GM19043 (cell line): ENCODE measurements around the gene ARHGAP45.
"Not testable (repeated sequence)": the region's sequence is repeated elsewhere in the genome, so short reads cannot be mapped to it uniquely, and the experiment has no call there.

ENCODE experiments used
- ATAC-seq: cut with Tn5 transposase; IDR thresholded peaks from one replicate; pipeline ENCODE4 v1.9.1; 2021; ENCODE audit warnings: low read depth; ENCODE audit not compliant: unreplicated experiment

ARHGAP45 gene

GRCh38 chr19:1126984-1127760 lies 60.2 kb downstream of the ARHGAP45 start:
- ATAC-seq, result no peak

- ATAC-seq, result no peak
Observed at GRCh38 chr19:1128106-1128505, 61.1 kb downstream of the ARHGAP45 start.

- not testable (repeated sequence) for ATAC-seq
Observed at GRCh38 chr19:1129084-1129483, 62.1 kb downstream of the ARHGAP45 start.

- ATAC-seq, result no peak
Observed at GRCh38 chr19:1129535-1129934, 62.6 kb downstream of the ARHGAP45 start.

GRCh38 chr19:1130771-1131717 lies 64.1 kb downstream of the ARHGAP45 start:
- no peak for ATAC-seq

- ATAC-seq, result no peak
Observed at GRCh38 chr19:1131718-1132551, 65.0 kb downstream of the ARHGAP45 start.

- no peak for ATAC-seq
Observed at GRCh38 chr19:1132552-1133383, 65.8 kb downstream of the ARHGAP45 start.

- ATAC-seq, result no peak
Observed at GRCh38 chr19:1133471-1133929, 66.5 kb downstream of the ARHGAP45 start.

- ATAC-seq, result no peak
Observed at GRCh38 chr19:1134431-1134830, 67.5 kb downstream of the ARHGAP45 start.

- ATAC-seq, result no peak
Observed at GRCh38 chr19:1135454-1135853, 68.5 kb downstream of the ARHGAP45 start.

- ATAC-seq, result no peak
Observed at GRCh38 chr19:1136201-1136600, 69.2 kb downstream of the ARHGAP45 start.
